Epithelial cell of proximal tubule (primary cell): Measurements from ENCODE around the gene ENTPD2. TPM values are rescaled to one million over a fixed set of nuclear protein-coding genes. Genes with fewer than 3 reads are reported as not detected.

Experiments used
- DNase-seq: peaks from one replicate; pipeline ENCODE4 v3.0.0-alpha.2; 2011; ENCODE audit warnings: low read depth
- H3K4me3 ChIP-seq: 2 replicates; pipeline ENCODE4 v1.5.1; 2011; ENCODE audit warnings: low read depth, mild to moderate bottlenecking, low read length
- total RNA-seq: library from RNA; depleted of rRNA; stranded (reverse); fragments of >200 nt; gene quantifications from 2 replicates; pipeline ENCODE4 v1.2.3, GENCODE V29; 2015
- TF ChIP-seq, protein P1 (sequence below): conservative IDR thresholded peaks from 2 replicates; pipeline ENCODE4 v1.5.1; 2012; ENCODE audit warnings: low read depth, mild to moderate bottlenecking, low read length

ENTPD2 gene
- total RNA-seq, 1 donor from 2014 or later: not detected

DNA sequence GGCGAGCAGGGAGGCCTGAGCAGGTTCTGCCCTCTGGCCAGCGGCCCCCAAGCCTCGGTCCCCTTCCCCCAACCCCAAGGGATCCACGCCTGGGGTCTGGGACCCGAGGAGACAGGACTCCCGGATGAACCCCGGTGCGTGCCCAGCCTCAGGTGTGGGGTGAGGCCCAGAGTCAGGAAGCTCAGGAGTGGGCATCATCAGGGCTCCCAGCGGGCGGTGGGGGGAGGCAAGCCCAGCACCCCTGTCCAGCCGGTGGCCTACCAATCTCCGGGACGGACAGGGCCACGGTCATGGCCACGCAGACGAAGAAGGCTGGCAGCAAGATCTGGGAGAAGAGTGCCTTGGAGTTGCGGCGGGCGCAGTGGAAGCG, 40.3 kb downstream of the ENTPD2 start:
- TF ChIP-seq, protein P1, sequence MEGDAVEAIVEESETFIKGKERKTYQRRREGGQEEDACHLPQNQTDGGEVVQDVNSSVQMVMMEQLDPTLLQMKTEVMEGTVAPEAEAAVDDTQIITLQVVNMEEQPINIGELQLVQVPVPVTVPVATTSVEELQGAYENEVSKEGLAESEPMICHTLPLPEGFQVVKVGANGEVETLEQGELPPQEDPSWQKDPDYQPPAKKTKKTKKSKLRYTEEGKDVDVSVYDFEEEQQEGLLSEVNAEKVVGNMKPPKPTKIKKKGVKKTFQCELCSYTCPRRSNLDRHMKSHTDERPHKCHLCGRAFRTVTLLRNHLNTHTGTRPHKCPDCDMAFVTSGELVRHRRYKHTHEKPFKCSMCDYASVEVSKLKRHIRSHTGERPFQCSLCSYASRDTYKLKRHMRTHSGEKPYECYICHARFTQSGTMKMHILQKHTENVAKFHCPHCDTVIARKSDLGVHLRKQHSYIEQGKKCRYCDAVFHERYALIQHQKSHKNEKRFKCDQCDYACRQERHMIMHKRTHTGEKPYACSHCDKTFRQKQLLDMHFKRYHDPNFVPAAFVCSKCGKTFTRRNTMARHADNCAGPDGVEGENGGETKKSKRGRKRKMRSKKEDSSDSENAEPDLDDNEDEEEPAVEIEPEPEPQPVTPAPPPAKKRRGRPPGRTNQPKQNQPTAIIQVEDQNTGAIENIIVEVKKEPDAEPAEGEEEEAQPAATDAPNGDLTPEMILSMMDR: no peak
- no peak for DNase-seq
- no peak overlapping the region for H3K4me3 ChIP-seq

DNA sequence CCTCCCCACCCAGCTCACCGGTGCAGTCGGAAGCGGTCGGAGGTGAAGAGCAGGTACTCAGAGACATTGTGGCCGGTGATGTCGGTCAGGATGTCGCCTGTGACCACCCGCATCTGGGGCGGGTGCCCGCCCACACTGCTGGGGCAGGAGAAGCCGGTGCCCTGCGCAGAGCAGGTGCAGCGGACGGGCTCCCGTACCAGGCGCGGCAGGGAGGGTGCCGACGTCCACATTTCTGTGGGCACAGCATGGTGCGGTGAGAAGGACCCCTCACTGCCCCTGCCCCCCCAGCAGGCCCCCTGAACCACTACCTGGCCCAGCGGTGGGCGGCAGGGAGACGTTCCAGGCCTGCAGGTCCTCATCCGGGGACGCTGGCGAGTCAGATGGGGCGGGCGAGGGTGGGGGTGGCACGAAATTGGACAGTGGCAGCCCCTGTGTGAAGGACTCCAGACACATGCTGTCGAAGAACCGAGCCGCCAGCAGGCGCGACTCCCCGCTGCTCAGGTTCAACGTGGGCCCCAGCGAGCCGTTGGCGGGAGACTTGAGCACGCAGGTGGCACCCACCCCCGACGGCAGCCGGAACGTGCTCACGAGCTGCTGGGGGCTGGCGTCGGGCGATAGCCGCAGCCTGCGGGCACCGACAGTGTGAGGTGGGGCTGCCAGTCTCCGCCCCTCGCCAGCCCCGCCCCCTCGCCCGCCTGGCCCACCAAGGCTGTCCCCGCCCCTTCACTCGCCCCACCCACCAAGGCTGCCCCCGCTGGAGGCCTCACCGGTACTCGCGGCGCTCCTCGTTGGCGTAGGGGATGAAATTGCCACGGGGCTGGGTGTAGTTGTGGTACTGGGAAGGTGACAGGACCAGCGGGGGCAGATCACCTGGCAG, 40.9 kb downstream of the ENTPD2 start:
- DNase-seq: no peak
- no peak overlapping the region for H3K4me3 ChIP-seq
- TF ChIP-seq, protein P1: no peak

DNA sequence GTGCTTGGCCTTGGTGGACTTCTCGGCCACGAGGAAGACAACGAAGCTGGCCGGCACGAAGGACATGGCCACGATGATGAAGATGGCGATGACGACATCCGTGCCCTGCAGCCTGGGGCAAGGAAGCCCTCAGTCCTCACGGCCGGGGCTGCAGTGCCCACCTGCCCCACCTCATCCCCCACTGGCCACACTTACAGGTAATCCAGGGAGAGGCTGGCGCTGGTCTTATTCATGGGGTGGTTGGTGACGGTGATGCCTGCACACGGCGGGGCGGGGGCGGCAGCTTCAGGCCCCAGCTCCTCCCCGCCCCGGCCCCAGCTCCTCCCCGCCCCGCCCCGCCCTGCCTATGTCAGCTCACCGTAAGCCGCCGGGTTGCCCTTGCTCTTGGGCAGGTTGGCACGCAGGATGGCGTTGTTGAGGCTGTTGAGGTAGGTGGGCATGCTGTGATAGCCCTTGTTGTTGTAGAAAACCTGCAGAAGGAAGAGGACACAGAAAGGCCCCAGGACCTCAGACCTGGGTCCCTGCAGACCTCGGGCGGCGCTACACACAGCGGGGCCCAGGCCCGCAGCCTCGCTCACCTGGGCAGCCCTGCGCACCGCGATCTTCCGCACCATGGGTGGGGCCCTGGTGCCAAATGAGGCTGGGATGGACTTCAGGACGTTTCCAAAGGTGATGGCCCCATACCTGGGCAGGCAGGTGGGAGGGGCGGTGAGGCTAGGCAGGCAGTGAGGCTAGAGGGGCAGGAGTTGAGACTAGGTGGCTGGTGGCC, 41.8 kb downstream of the ENTPD2 start:
- no peak for DNase-seq

DNA sequence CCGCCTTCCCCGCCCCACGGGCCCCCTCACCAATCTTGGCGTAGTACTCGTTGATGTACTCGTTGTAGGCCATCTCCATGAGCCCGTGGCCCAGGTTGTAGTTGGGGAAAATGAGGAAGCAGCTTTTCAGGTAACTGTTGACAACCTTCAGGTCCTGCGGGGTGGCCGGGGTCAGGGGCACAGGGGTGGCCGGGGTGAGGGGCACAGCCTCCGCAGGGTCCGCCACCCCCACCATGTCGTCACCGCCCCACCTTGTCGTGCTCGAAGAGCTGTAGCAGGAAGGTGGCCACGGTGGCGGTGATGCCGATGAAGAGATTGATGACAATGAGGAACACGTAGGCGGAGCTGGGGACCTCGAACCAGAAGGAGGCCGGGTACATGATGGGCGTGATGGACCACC, 42.7 kb downstream of the ENTPD2 start:
- TF ChIP-seq, protein P1: no peak
- no peak overlapping the region for H3K4me3 ChIP-seq
- DNase-seq: no peak

More for the DNA sequence above, 41.8 kb downstream of the ENTPD2 start:
- H3K4me3 ChIP-seq: no peak overlapping the region
- TF ChIP-seq, protein P1: no peak

DNA sequence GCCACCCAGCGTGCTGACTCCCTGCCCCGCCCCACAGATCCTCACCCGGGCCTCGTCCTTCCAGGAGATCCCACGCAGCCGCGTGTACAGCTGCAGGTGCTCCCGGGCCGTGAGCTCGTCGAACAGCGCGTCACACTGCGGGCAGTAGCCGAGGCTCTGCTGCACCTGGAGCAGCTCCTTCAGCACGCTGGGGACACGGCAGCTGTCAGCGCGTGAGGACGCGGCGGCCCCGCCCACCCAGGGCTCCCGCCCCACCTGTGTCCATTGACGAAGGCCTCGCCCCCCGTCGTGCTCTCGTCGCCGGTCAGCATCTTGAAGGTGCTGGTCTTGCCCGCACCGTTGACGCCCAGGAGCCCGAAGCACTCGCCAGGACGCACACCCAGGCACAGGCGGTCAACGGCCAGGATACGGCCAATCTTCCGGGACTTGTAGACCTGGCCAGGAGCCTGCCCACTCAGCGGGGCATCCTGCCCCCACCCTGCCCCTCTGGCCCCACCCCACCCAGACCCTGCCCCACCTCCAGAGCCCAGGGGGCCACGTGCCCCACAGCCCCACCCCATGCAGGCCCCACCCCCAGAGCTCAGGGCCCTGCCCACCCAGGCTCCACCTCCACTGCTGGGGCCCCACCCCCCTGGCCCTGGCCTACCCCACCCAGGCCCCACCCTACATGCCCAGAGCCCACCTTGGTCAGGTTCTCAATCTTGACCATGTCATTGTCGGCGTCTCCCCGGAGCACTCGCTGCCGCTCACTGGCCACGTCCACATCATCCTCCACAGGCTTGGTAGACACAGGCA, 43.7 kb downstream of the ENTPD2 start:
- TF ChIP-seq, protein P1: no peak
- DNase-seq: no peak
- no peak overlapping the region for H3K4me3 ChIP-seq

DNA sequence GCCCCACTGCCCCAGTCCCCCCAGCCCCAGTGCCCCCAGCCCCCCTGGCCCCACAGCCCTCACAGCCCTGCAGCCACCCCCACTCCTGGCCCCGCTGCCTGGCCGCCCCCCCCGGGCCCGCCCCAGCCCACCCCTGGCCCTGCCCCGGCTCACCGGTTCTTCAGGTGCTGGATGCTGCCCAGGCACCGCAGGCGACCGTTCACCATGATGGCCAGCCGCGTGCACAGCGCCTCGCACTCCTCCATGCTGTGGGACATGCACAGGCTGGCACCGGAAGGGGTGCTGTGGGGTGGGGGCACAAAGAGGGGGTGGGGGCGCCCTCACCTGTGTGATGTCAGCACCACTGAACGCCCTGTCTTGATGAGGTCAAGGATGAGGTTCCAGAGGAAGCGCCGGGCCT, 44.6 kb downstream of the ENTPD2 start:
- TF ChIP-seq, protein P1: no peak
- H3K4me3 ChIP-seq: no peak overlapping the region
- DNase-seq: no peak
